Measurements from ENCODE around the gene COL28A1.
"Not testable (repeated sequence)": the region's sequence is repeated elsewhere in the genome, so short reads cannot be mapped to it uniquely, and the experiment has no call there.

Gene COL28A1

DNA sequence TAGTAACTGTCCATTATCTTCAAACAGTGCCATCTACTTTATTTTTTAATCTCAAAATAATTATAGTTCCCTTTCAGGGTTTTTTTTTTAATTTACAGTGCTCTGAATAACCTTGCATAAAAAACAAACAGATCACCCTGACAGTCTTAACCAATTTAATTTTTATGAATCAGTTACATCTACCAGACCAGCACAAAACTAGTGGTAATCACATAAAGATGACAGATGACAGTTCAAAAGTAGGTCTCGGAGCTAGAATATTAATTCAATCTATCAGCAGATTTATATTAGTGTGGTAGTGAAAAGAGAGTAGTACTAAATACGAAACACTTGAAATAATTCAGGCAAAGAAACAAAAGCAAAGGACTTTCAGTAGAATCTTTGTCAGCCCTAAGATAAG lies 53.9 kb downstream of the COL28A1 start:
- Histone ChIP-seq H3K4me1 (ENCODE audit: insufficient read depth, low read length) (no peaks in the 10 kb centered on the region), H3K9me3 (ENCODE audit: insufficient read depth, low read length, severe bottlenecking) (peaks cover 3% of the 10 kb centered on the region), H3K36me3 (ENCODE audit: insufficient read depth, low read length) (no peaks in the 10 kb centered on the region), H3K4me2 (ENCODE audit: insufficient read depth, low read length) (no peak overlapping the region), H2AFZ (ENCODE audit: low read depth, low read length) (no peak overlapping the region), H3K79me2 (ENCODE audit: insufficient read depth, low read length) (no peaks in the 10 kb centered on the region), H3K27me3 (ENCODE audit: insufficient read depth, low read length, poor library complexity) (no peaks in the 10 kb centered on the region), H4K20me1 (ENCODE audit: insufficient read depth, low read length) (no peaks in the 10 kb centered on the region), H3K9ac (ENCODE audit: low read depth, low read length) (no peak overlapping the region), H3K4me3 (ENCODE audit: low read depth in 1 of 2, low read length in 2 of 2) (no peak overlapping the region), H3K27ac (ENCODE audit: low read length) (no peak overlapping the region)
- ATAC-seq (ENCODE audit: insufficient read depth, low read depth) (no peak), DNase-seq (no peak)
- TF ChIP-seq, protein P1, sequence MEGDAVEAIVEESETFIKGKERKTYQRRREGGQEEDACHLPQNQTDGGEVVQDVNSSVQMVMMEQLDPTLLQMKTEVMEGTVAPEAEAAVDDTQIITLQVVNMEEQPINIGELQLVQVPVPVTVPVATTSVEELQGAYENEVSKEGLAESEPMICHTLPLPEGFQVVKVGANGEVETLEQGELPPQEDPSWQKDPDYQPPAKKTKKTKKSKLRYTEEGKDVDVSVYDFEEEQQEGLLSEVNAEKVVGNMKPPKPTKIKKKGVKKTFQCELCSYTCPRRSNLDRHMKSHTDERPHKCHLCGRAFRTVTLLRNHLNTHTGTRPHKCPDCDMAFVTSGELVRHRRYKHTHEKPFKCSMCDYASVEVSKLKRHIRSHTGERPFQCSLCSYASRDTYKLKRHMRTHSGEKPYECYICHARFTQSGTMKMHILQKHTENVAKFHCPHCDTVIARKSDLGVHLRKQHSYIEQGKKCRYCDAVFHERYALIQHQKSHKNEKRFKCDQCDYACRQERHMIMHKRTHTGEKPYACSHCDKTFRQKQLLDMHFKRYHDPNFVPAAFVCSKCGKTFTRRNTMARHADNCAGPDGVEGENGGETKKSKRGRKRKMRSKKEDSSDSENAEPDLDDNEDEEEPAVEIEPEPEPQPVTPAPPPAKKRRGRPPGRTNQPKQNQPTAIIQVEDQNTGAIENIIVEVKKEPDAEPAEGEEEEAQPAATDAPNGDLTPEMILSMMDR (IDR thresholded peaks at IDR 0.05; ENCODE audit: borderline replicate concordance, extremely low read depth, low read length, poor library complexity, severe bottlenecking) = no peak
- TF ChIP-seq EZH2 (IDR thresholded peaks at IDR 0.05; ENCODE audit: borderline replicate concordance, low read depth, low read length, severe bottlenecking) = no peak

DNA sequence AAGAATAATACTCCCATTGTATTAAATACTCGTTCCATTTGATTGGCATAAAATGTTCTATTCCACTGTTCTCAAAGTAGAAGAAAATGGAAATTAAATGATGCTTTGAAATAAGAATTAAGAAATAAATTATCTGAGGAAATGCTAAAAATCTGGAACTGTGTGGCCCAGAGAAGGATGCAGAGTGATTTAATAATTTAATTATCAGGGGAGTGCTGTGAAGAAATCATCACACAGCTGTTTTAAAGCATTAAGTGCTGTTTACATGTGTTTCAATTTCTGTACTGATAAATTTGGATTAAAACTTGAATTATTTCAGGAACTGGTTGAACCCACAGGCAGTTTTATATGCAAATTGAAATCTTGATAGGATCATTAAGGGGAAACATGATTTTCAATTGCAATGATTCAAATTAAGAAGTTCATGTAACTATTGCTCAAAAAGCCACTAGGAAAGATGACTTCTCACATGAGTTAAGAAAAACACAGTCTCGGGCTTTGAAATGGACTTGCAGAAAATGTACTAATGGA lies 56.3 kb downstream of the COL28A1 start:
- H3K27ac ChIP-seq (ENCODE audit: low read length) = no peak overlapping the region
- no peak for ATAC-seq (ENCODE audit: insufficient read depth, low read depth)
- H4K20me1 ChIP-seq (ENCODE audit: insufficient read depth, low read length) = no peaks in the 10 kb centered on the region
- H3K79me2 ChIP-seq (ENCODE audit: insufficient read depth, low read length) = no peaks in the 10 kb centered on the region
- no peak overlapping the region for H3K9ac ChIP-seq (ENCODE audit: low read depth, low read length)
- no peak for DNase-seq
- peaks cover 3% of the 10 kb centered on the region for H3K9me3 ChIP-seq (ENCODE audit: insufficient read depth, low read length, severe bottlenecking)
- H2AFZ ChIP-seq (ENCODE audit: low read depth, low read length) = no peak overlapping the region
- H3K4me1 ChIP-seq (ENCODE audit: insufficient read depth, low read length) = no peaks in the 10 kb centered on the region
- H3K36me3 ChIP-seq (ENCODE audit: insufficient read depth, low read length) = no peaks in the 10 kb centered on the region
- no peaks in the 10 kb centered on the region for H3K27me3 ChIP-seq (ENCODE audit: insufficient read depth, low read length, poor library complexity)
- no peak overlapping the region for H3K4me3 ChIP-seq (ENCODE audit: low read depth in 1 of 2, low read length in 2 of 2)
- no peak overlapping the region for H3K4me2 ChIP-seq (ENCODE audit: insufficient read depth, low read length)
- TF ChIP-seq, protein P1 (IDR thresholded peaks at IDR 0.05; ENCODE audit: borderline replicate concordance, extremely low read depth, low read length, poor library complexity, severe bottlenecking) = no peak
- no peak for TF ChIP-seq EZH2 (IDR thresholded peaks at IDR 0.05; ENCODE audit: borderline replicate concordance, low read depth, low read length, severe bottlenecking)

DNA sequence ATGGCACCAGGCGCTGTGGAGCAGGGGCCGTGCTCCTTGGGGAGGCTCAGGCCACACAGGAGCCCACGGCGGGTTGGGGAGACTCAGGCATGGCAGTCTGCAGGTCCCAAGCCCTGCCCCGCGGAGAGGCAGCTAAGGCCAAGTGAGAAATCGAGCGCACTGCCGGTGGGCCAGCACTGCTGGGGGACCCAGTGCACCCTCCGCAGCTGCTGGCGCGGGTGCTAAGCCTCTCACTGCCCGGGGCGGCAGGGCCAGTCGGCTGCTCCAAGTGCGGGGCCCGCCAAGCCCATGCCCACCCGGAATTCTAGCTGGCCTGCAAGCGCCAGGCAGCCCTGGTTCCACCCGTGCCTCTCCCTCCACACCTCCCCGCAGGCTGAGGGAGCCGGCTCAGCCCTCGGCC lies 57.1 kb downstream of the COL28A1 start:
- H3K9ac ChIP-seq (ENCODE audit: low read depth, low read length) = no peak overlapping the region
- no peaks in the 10 kb centered on the region for H3K36me3 ChIP-seq (ENCODE audit: insufficient read depth, low read length)
- no peaks in the 10 kb centered on the region for H3K79me2 ChIP-seq (ENCODE audit: insufficient read depth, low read length)
- H3K4me3 ChIP-seq (ENCODE audit: low read depth in 1 of 2, low read length in 2 of 2) = no peak overlapping the region
- no peaks in the 10 kb centered on the region for H3K4me1 ChIP-seq (ENCODE audit: insufficient read depth, low read length)
- no peak overlapping the region for H2AFZ ChIP-seq (ENCODE audit: low read depth, low read length)
- TF ChIP-seq EZH2 (IDR thresholded peaks at IDR 0.05; ENCODE audit: borderline replicate concordance, low read depth, low read length, severe bottlenecking) = no peak
- TF ChIP-seq, protein P1 (IDR thresholded peaks at IDR 0.05; ENCODE audit: borderline replicate concordance, extremely low read depth, low read length, poor library complexity, severe bottlenecking) = no peak
- DNase-seq = no peak
- ATAC-seq (ENCODE audit: insufficient read depth, low read depth) = no peak
- no peak overlapping the region for H3K27ac ChIP-seq (ENCODE audit: low read length)
- H3K4me2 ChIP-seq (ENCODE audit: insufficient read depth, low read length) = no peak overlapping the region
- H3K9me3 ChIP-seq (ENCODE audit: insufficient read depth, low read length, severe bottlenecking) = no peaks in the 10 kb centered on the region
- H4K20me1 ChIP-seq (ENCODE audit: insufficient read depth, low read length) = no peaks in the 10 kb centered on the region
- H3K27me3 ChIP-seq (ENCODE audit: insufficient read depth, low read length, poor library complexity) = no peaks in the 10 kb centered on the region

DNA sequence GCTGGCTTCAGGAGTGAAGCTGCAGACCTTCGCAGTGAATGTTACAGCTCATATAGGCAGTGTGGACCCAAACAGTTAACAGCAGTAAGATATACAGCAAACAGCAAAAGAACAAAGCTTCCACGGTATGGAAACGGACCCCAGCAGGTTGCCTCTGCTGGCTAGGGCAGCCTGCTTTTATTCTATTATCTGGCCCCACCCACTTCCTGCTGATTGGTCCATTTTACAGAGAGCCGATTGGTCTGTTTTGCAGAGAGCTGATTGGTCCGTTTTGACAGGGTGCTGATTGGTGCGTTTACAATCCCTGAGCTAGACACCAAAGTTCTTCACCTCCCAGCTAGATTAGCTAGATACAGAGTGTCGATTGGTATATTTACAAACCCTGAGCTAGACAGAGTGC lies 58.0 kb downstream of the COL28A1 start:
- not testable (repeated sequence) for H3K4me1 ChIP-seq (ENCODE audit: insufficient read depth, low read length); H3K36me3 ChIP-seq (ENCODE audit: insufficient read depth, low read length); H2AFZ ChIP-seq (ENCODE audit: low read depth, low read length); H3K79me2 ChIP-seq (ENCODE audit: insufficient read depth, low read length); H3K4me3 ChIP-seq (ENCODE audit: low read depth in 1 of 2, low read length in 2 of 2); H3K27ac ChIP-seq (ENCODE audit: low read length); ATAC-seq (ENCODE audit: insufficient read depth, low read depth); H3K27me3 ChIP-seq (ENCODE audit: insufficient read depth, low read length, poor library complexity); H4K20me1 ChIP-seq (ENCODE audit: insufficient read depth, low read length); DNase-seq; H3K9me3 ChIP-seq (ENCODE audit: insufficient read depth, low read length, severe bottlenecking); H3K4me2 ChIP-seq (ENCODE audit: insufficient read depth, low read length); H3K9ac ChIP-seq (ENCODE audit: low read depth, low read length)
